Endothelial cell of umbilical vein (primary cell): ENCODE data around the gene CHI3L1. TPM values are rescaled to one million over a fixed set of nuclear protein-coding genes. Genes with fewer than 3 reads are reported as not detected.

Experiments used
- BruUV-seq: library from RNA; stranded (reverse); fragments of 400-500 nt; replicated peaks from 2 replicates; lab custom pipeline; 2021; lab: Mats Ljungman, UMichigan
- CTCF ChIA-PET: fragments of 300-600, 350-600 bp; sonication (Branson Sonifier 250); formaldehyde crosslinking; loops from one replicate; lab custom pipeline; 2021; ENCODE audit warnings: antibody characterized with exemption, inconsistent platforms; lab: Charles Lee
- POLR2A ChIA-PET: fragments of 300-600, 350-600 bp; sonication (Branson Sonifier 250); formaldehyde crosslinking; loops from one replicate; lab custom pipeline; 2021; ENCODE audit warnings: antibody characterized with exemption, inconsistent platforms; lab: Charles Lee
- DNase-seq: peaks from one replicate; pipeline ENCODE4 v3.0.0-alpha.2; 2011; ENCODE audit warnings: low read depth, low spot score
- FAIRE-seq: peaks from 2 replicates; lab custom pipeline; 2011; peaks lifted over from hg19 to GRCh38; lab: Jason Lieb, UNC
- H2AFZ ChIP-seq: 2 replicates; pipeline ENCODE4 v1.6.0; 2012; ENCODE audit warnings: low read depth, low read length, control low read depth, inconsistent platforms
- H3K27ac ChIP-seq: 2 replicates; pipeline ENCODE4 v1.5.1; 2011; ENCODE audit warnings: low read depth, mild to moderate bottlenecking, control low read depth, low read length, moderate library complexity; ENCODE audit not compliant: insufficient read depth
- H3K27me3 ChIP-seq, 2 experiments: 2 replicates each; pipeline versions ENCODE4 v1.6.0 to v1.6.1; 2011; ENCODE audit warnings: low read length in 2 of 2, mixed read lengths in 1 of 2; ENCODE audit not compliant: control insufficient read depth in 2 of 2, insufficient read depth in 2 of 2
- H3K36me3 ChIP-seq, 2 experiments: 2 replicates in 1 of 2; 3 replicates in 1 of 2; pipeline ENCODE4 v1.5.1; 2011; ENCODE audit warnings: low read length in 2 of 2, mild to moderate bottlenecking in 1 of 2, moderate library complexity in 1 of 2; ENCODE audit not compliant: control insufficient read depth in 2 of 2, insufficient read depth in 2 of 2; ENCODE audit errors: extremely low read depth in 1 of 2
- H3K4me1 ChIP-seq: 3 replicates; pipeline ENCODE4 v1.5.1; 2011; ENCODE audit warnings: mild to moderate bottlenecking, low read length; ENCODE audit not compliant: control insufficient read depth, insufficient read depth; ENCODE audit errors: extremely low read depth
- H3K4me2 ChIP-seq: 2 replicates; pipeline ENCODE4 v1.6.1; 2011; ENCODE audit warnings: low read length, control low read depth, mixed read lengths; ENCODE audit not compliant: insufficient read depth
- H3K4me3 ChIP-seq, 3 experiments: fragments of 200-600 bp in 1 of 3; sonication (generic), shearing (Covaris generic) in 1 of 3; replicated peaks in 1 of 3; 2 replicates each; pipeline ENCODE4 v1.5.1; 2011 to 2016; ENCODE audit warnings: control low read depth in 3 of 3, low read length in 3 of 3, mild to moderate bottlenecking in 2 of 3, inconsistent platforms in 1 of 3, low read depth in 1 of 3, moderate library complexity in 1 of 3; ENCODE audit not compliant: insufficient read depth in 1 of 3
- H3K79me2 ChIP-seq: 2 replicates; pipeline ENCODE4 v1.6.0; 2012; ENCODE audit warnings: low read length, inconsistent platforms; ENCODE audit not compliant: control insufficient read depth, insufficient read depth
- H3K9ac ChIP-seq: replicated peaks from 2 replicates; pipeline ENCODE3; 2011; ENCODE audit warnings: low read length, control low read depth; ENCODE audit not compliant: insufficient read depth; ENCODE audit errors: extremely low read depth
- H3K9me1 ChIP-seq: replicated peaks from 3 replicates; pipeline ENCODE4 v1.6.0; 2011; ENCODE audit warnings: mild to moderate bottlenecking, low read length; ENCODE audit not compliant: control insufficient read depth, insufficient read depth; ENCODE audit errors: extremely low read depth
- H3K9me3 ChIP-seq: replicated peaks from 2 replicates; pipeline ENCODE4 v1.5.1; 2012; ENCODE audit warnings: low read length, inconsistent platforms; ENCODE audit not compliant: control insufficient read depth, insufficient read depth
- H4K20me1 ChIP-seq: replicated peaks from 2 replicates; pipeline ENCODE3; 2011; ENCODE audit warnings: mild to moderate bottlenecking, low read length; ENCODE audit not compliant: control insufficient read depth, insufficient read depth; ENCODE audit errors: extremely low read depth
- CTCF ChIP-seq, 2 donors: IDR thresholded peaks; 1 replicate in 1 of 2; 2 replicates in 1 of 2; pipeline ENCODE4 v1.5.1; 2011; ENCODE audit warnings: low read length in 2 of 2, mild to moderate bottlenecking in 2 of 2, moderate library complexity in 2 of 2, control low read depth in 1 of 2, inconsistent platforms in 1 of 2, low read depth in 1 of 2; ENCODE audit not compliant: insufficient read depth in 1 of 2; ENCODE audit errors: extremely low read depth in 1 of 2
- EZH2 ChIP-seq: IDR thresholded peaks from 2 replicates; pipeline ENCODE4 v1.6.1; 2012; ENCODE audit warnings: borderline replicate concordance, low read depth, mild to moderate bottlenecking, moderate library complexity, low read length, inconsistent platforms; ENCODE audit not compliant: severe bottlenecking
- FOS ChIP-seq: IDR thresholded peaks from 2 replicates; pipeline ENCODE4 v1.6.1; 2011; ENCODE audit warnings: mild to moderate bottlenecking, low read length, moderate library complexity, borderline replicate concordance; ENCODE audit not compliant: insufficient read depth
- GATA2 ChIP-seq: IDR thresholded peaks from 2 replicates; pipeline ENCODE4 v1.7.0; 2011; ENCODE audit warnings: low read depth, mild to moderate bottlenecking, moderate library complexity, mixed read lengths, low read length; ENCODE audit not compliant: insufficient read length, insufficient read depth
- MAX ChIP-seq: IDR thresholded peaks from 2 replicates; pipeline ENCODE4 v1.6.1; 2011; ENCODE audit not compliant: insufficient read depth, insufficient read length
- MYC ChIP-seq: IDR thresholded peaks from one replicate; pipeline ENCODE4 v1.6.1; 2011; ENCODE audit warnings: mild to moderate bottlenecking, low read depth, low read length
- POLR2A ChIP-seq: IDR thresholded peaks from 2 replicates; pipeline ENCODE4 v1.6.1; 2012; ENCODE audit warnings: low read depth, mild to moderate bottlenecking, control low read depth, low read length
- POLR2AphosphoS5 ChIP-seq: IDR thresholded peaks from 2 replicates; pipeline ENCODE4 v1.6.1; 2012; ENCODE audit warnings: low read depth, mild to moderate bottlenecking, control low read depth, low read length, moderate library complexity; ENCODE audit not compliant: insufficient read depth
- dilution Hi-C: fragments of 300-500 bp; cut with MboI; formaldehyde crosslinking; loops from one replicate; pipeline ENCODE4 v1.15.0; 2019; ENCODE audit warnings: low sequenced_read_pairs; ENCODE audit not compliant: extremely low pct_ligation_motif_present
- intact Hi-C: fragments of 100-400 bp; cut with micrococcal nuclease; formaldehyde crosslinking; loops from one replicate; pipeline ENCODE4 v1.10.0; 2022
- polyA plus RNA-seq, 4 experiments: library from polyadenylated mRNA; depleted of rRNA in 3 of 4; stranded (reverse) in 3 of 4; unstranded in 1 of 4; fragments of >200 nt; gene quantifications; 2 replicates each; pipeline versions ENCODE4 v1.2.1 to v1.2.3, GENCODE V29; 2011 to 2012; ENCODE audit warnings: missing spikeins in 1 of 4
- total RNA-seq: library from RNA; stranded (reverse); gene quantifications from 2 replicates; pipeline ENCODE4 v1.2.3, GENCODE V29; 2021

Gene CHI3L1
- total and polyA plus RNA-seq, 2 donors (not counting 3 experiments of a cell fraction or from before 2014, with no cell fraction given) = not detected

- no peak for FAIRE-seq
Observed at GRCh38 chr1:203215573-203215972, 29.1 kb upstream of the CHI3L1 start.

More at GRCh38 chr1:203215573-203215972, 29.1 kb upstream of the CHI3L1 start:
- dilution Hi-C loops (no loop called here), intact Hi-C loops (no loop called here)
- ChIA-PET POLR2A (interaction anchor here (1.0 to 1.1 kb wide), 2 partner anchors 98 to 176 kb away, joined by 3 read pairs; no protein-coding TSS in a partner anchor), CTCF (interaction anchor here (0.6 to 8.7 kb wide), 49 partner anchors 8 to 211 kb away, joined by 3 to 363 read pairs (median 7); partner anchors contain the start of genes ADORA1, CHIT1, MYOG and PPFIA4)
- no peak for TF ChIP-seq EZH2
- no peak for TF ChIP-seq CTCF (IDR thresholded peaks at IDR 0.05; ENCODE audit: extremely low read depth in 1 of 2, insufficient read depth in 1 of 2, low read depth in 1 of 2, low read length in 2 of 2)
- no peak for TF ChIP-seq MAX
- TF ChIP-seq GATA2 = no peak
- TF ChIP-seq POLR2A = no peak
- TF ChIP-seq MYC = no peak
- TF ChIP-seq FOS = no peak
- no peak for TF ChIP-seq POLR2AphosphoS5
- Histone ChIP-seq H3K9me3 (no peaks in the 10 kb centered on the region), H3K79me2 (no peaks in the 10 kb centered on the region), H3K9me1 (no peaks in the 10 kb centered on the region), H4K20me1 (no peaks in the 10 kb centered on the region), H3K4me3 (no peak overlapping the region), H3K27ac (no peak overlapping the region), H2AFZ (no peak overlapping the region), H3K9ac (no peak overlapping the region), H3K27me3 (peaks cover 1 to 6% of the 10 kb centered on the region in 2 experiments), H3K4me2 (no peak overlapping the region), H3K36me3 (no peaks in the 10 kb centered on the region), H3K4me1 (no peaks in the 10 kb centered on the region)
- no peak for DNase-seq
- no TSS peak for BruUV-seq
